H1 (cell line): ENCODE data around the gene CCDC91. TPM values are rescaled to one million over a fixed set of nuclear protein-coding genes. Genes with fewer than 3 reads are reported as not detected.

Source experiments
- CTCF ChIA-PET: fragments of 300-600 bp; sonication (Branson Sonifier 250); formaldehyde crosslinking; loops from one replicate; lab custom pipeline; 2021; ENCODE audit not compliant: partially characterized antibody; lab: Charles Lee
- POLR2A ChIA-PET: fragments of 300-600 bp; sonication (Branson Sonifier 250); formaldehyde crosslinking; loops from one replicate; lab custom pipeline; 2021; ENCODE audit warnings: inconsistent platforms; ENCODE audit not compliant: partially characterized antibody; lab: Charles Lee
- DNase-seq, 2 experiments: peaks; one replicate each; pipeline versions ENCODE4 v3.0.0 to v3.0.0-alpha.2; 2010 to 2022; ENCODE audit warnings: low spot score in 2 of 2, low read depth in 1 of 2, mixed read lengths in 1 of 2
- FAIRE-seq: peaks from 2 replicates; lab custom pipeline; 2011; peaks lifted over from hg19 to GRCh38; lab: Jason Lieb, UNC
- H2AFZ ChIP-seq: 2 replicates; pipeline ENCODE4 v1.8.1; 2012; ENCODE audit warnings: low read length, inconsistent platforms
- H2AK5ac ChIP-seq: 2 replicates; pipeline ENCODE4 v1.6.1; 2013; ENCODE audit warnings: low read depth, low read length
- H2BK120ac ChIP-seq: replicated peaks from 2 replicates; pipeline ENCODE3; 2013; ENCODE audit warnings: low read depth, low read length, inconsistent platforms
- H2BK12ac ChIP-seq: 2 replicates; pipeline ENCODE4 v1.6.1; 2013; ENCODE audit warnings: low read depth, low read length
- H2BK15ac ChIP-seq: 2 replicates; pipeline ENCODE4 v1.6.1; 2013; ENCODE audit warnings: low read length
- H2BK20ac ChIP-seq: 2 replicates; pipeline ENCODE4 v1.6.1; 2013; ENCODE audit warnings: low read length
- H2BK5ac ChIP-seq: 2 replicates; pipeline ENCODE4 v1.6.1; 2013; ENCODE audit warnings: low read depth, low read length
- H3K14ac ChIP-seq: 2 replicates; pipeline ENCODE4 v1.6.1; 2013; ENCODE audit warnings: inconsistent platforms; ENCODE audit not compliant: insufficient read length
- H3K18ac ChIP-seq: 2 replicates; pipeline ENCODE4 v1.6.1; 2013; ENCODE audit warnings: low read length; ENCODE audit errors: extremely low read depth
- H3K23ac ChIP-seq: 2 replicates; pipeline ENCODE4 v1.6.1; 2013; ENCODE audit warnings: inconsistent platforms; ENCODE audit not compliant: insufficient read length
- H3K23me2 ChIP-seq: 2 replicates; pipeline ENCODE4 v1.6.1; 2013; ENCODE audit warnings: low read depth, low read length
- H3K27ac ChIP-seq: 2 replicates; pipeline ENCODE4 v1.6.1; 2011; ENCODE audit warnings: low read depth, low read length, inconsistent platforms
- H3K27me3 ChIP-seq, 4 experiments: replicated peaks in 1 of 4; 1 replicate in 1 of 4; 2 replicates in 3 of 4; pipeline versions ENCODE4 v1.6.1 to v1.8.1; 2011 to 2013; ENCODE audit warnings: low read length in 3 of 4, mild to moderate bottlenecking in 3 of 4, inconsistent platforms in 2 of 4, mixed read lengths in 2 of 4, moderate library complexity in 1 of 4; ENCODE audit not compliant: control insufficient read depth in 3 of 4, insufficient read depth in 3 of 4; ENCODE audit errors: extremely low read depth in 1 of 4
- H3K36me3 ChIP-seq, 4 experiments: 2 replicates each; pipeline versions ENCODE4 v1.6.1 to v1.8.1; 2011 to 2013; ENCODE audit warnings: mild to moderate bottlenecking in 4 of 4, low read length in 3 of 4, moderate library complexity in 2 of 4, control low read depth in 1 of 4, inconsistent platforms in 1 of 4; ENCODE audit not compliant: insufficient read depth in 4 of 4, control insufficient read depth in 2 of 4
- H3K4ac ChIP-seq: replicated peaks from 2 replicates; pipeline ENCODE3; 2013; ENCODE audit warnings: low read length, low read depth, mixed read lengths, inconsistent platforms; ENCODE audit not compliant: insufficient read length
- H3K4me1 ChIP-seq, 4 experiments: replicated peaks in 1 of 4; 1 replicate in 1 of 4; 2 replicates in 3 of 4; pipeline versions ENCODE4 v1.6.1 to v1.8.1; 2011 to 2013; ENCODE audit warnings: low read length in 3 of 4, inconsistent platforms in 2 of 4, mixed read lengths in 1 of 4; ENCODE audit not compliant: insufficient read depth in 4 of 4, control insufficient read depth in 3 of 4
- H3K4me2 ChIP-seq, 2 experiments: 2 replicates each; pipeline versions ENCODE4 v1.6.1 to v1.8.1; 2011 to 2013; ENCODE audit warnings: low read depth in 2 of 2, low read length in 2 of 2, control low read depth in 1 of 2, inconsistent platforms in 1 of 2, mild to moderate bottlenecking in 1 of 2; ENCODE audit not compliant: insufficient read depth in 1 of 2
- H3K4me3 ChIP-seq, 4 experiments: fragments of 200-600, 300-600 bp in 1 of 4; sonication (generic), shearing (Covaris generic), sonication (Bioruptor Twin) in 1 of 4; 2 replicates each; pipeline versions ENCODE4 v1.5.1 to v1.8.1; 2011 to 2016; ENCODE audit warnings: low read length in 4 of 4, low read depth in 3 of 4, control low read depth in 2 of 4, inconsistent platforms in 2 of 4, mild to moderate bottlenecking in 2 of 4, mixed read lengths in 1 of 4, moderate library complexity in 1 of 4; ENCODE audit not compliant: insufficient read depth in 2 of 4; ENCODE audit errors: extremely low read depth in 1 of 4
- H3K56ac ChIP-seq: replicated peaks from 2 replicates; pipeline ENCODE3; 2013; ENCODE audit warnings: low read depth, mild to moderate bottlenecking, mixed read lengths, low read length, inconsistent platforms; ENCODE audit not compliant: insufficient read length
- H3K79me1 ChIP-seq: 2 replicates; pipeline ENCODE4 v1.6.1; 2013; ENCODE audit warnings: low read depth, low read length, control low read depth
- H3K79me2 ChIP-seq, 2 experiments: 2 replicates each; pipeline versions ENCODE4 v1.6.1 to v1.8.1; 2012 to 2013; ENCODE audit warnings: low read length in 2 of 2, mild to moderate bottlenecking in 2 of 2, inconsistent platforms in 1 of 2; ENCODE audit not compliant: insufficient read depth in 2 of 2, control insufficient read depth in 1 of 2
- H3K9ac ChIP-seq, 4 experiments: replicated peaks in 1 of 4; 1 replicate in 1 of 4; 2 replicates in 3 of 4; pipeline versions ENCODE4 v1.6.1 to v1.8.1; 2011 to 2013; ENCODE audit warnings: low read depth in 3 of 4, low read length in 3 of 4, control low read depth in 2 of 4, mild to moderate bottlenecking in 2 of 4, moderate library complexity in 2 of 4, inconsistent platforms in 1 of 4; ENCODE audit errors: extremely low read depth in 1 of 4
- H3K9me3 ChIP-seq, 2 experiments: 2 replicates each; pipeline versions ENCODE4 v1.6.1 to v1.8.1; 2012 to 2013; ENCODE audit warnings: mild to moderate bottlenecking in 2 of 2, moderate library complexity in 2 of 2, control low read depth in 1 of 2, inconsistent platforms in 1 of 2, low read depth in 1 of 2, low read length in 1 of 2, mixed read lengths in 1 of 2; ENCODE audit not compliant: insufficient read depth in 2 of 2
- H4K20me1 ChIP-seq, 2 experiments: replicated peaks in 1 of 2; 2 replicates each; pipeline versions ENCODE3 to v1.8.1; 2011 to 2013; ENCODE audit warnings: inconsistent platforms in 2 of 2, low read length in 2 of 2, mild to moderate bottlenecking in 1 of 2; ENCODE audit not compliant: insufficient read depth in 2 of 2, control insufficient read depth in 1 of 2
- H4K5ac ChIP-seq: 2 replicates; pipeline ENCODE4 v1.6.1; 2013; ENCODE audit warnings: low read length, low read depth, mixed read lengths, inconsistent platforms; ENCODE audit not compliant: insufficient read length
- H4K8ac ChIP-seq: 2 replicates; pipeline ENCODE4 v1.8.0; 2013; ENCODE audit warnings: mild to moderate bottlenecking, moderate library complexity, low read length, inconsistent platforms; ENCODE audit not compliant: insufficient read depth; ENCODE audit errors: extremely low read depth
- H4K91ac ChIP-seq: replicated peaks from 2 replicates; pipeline ENCODE3; 2013; ENCODE audit warnings: low read length, mixed read lengths, inconsistent platforms; ENCODE audit not compliant: insufficient read length
- BRCA1 ChIP-seq: IDR thresholded peaks from 2 replicates; pipeline ENCODE4 v1.6.1; 2012; ENCODE audit warnings: low read depth, low read length, improper control_type of control experiment
- HDAC6 ChIP-seq: IDR thresholded peaks from one replicate; pipeline ENCODE4 v1.7.1; 2012; ENCODE audit warnings: low read depth, mild to moderate bottlenecking, inconsistent platforms, low read length, moderate library complexity
- NANOG ChIP-seq: IDR thresholded peaks from 2 replicates; pipeline ENCODE4 v1.6.1; 2011; ENCODE audit warnings: low read length, low read depth, mild to moderate bottlenecking, inconsistent platforms; ENCODE audit not compliant: insufficient read depth, poor library complexity, severe bottlenecking
- NRF1 ChIP-seq: IDR thresholded peaks from 2 replicates; pipeline ENCODE4 v1.6.1; 2011; ENCODE audit warnings: mild to moderate bottlenecking, low read depth, low read length, improper control_type of control experiment
- RFX5 ChIP-seq: IDR thresholded peaks from 2 replicates; pipeline ENCODE4 v1.6.1; 2011; ENCODE audit warnings: low read depth, low read length, improper control_type of control experiment, borderline replicate concordance
- SP4 ChIP-seq: IDR thresholded peaks from 2 replicates; pipeline ENCODE4 v1.6.1; 2012; ENCODE audit warnings: low read length, inconsistent platforms
- TAF7 ChIP-seq: optimal IDR thresholded peaks from 2 replicates; pipeline ENCODE3; 2011; ENCODE audit warnings: low read depth, mild to moderate bottlenecking, inconsistent platforms, low read length, moderate library complexity, borderline replicate concordance
- TCF12 ChIP-seq: IDR thresholded peaks from 2 replicates; pipeline ENCODE4 v1.6.1; 2011; ENCODE audit warnings: low read depth, mild to moderate bottlenecking, low read length
- TEAD4 ChIP-seq: IDR thresholded peaks from 2 replicates; pipeline ENCODE4 v1.6.1; 2012; ENCODE audit warnings: low read depth, low read length, inconsistent platforms, mixed read lengths
- WGBS, 2 experiments: shearing (Covaris generic) in 1 of 2; methylation state at CpG; one replicate each; pipeline versions ENCODE4 v1.1.6 to v1.1.7; 2013 to 2015; ENCODE audit warnings: low lambda C conversion rate in 2 of 2, mixed read lengths in 2 of 2, inconsistent platforms in 1 of 2, low coverage in 1 of 2, missing lambda C conversion rate in 1 of 2; ENCODE audit not compliant: insufficient replicate concordance in 2 of 2, insufficient coverage in 1 of 2, insufficient read length in 1 of 2; ENCODE audit errors: extremely low coverage in 1 of 2, missing lambda C conversion rate in 1 of 2; 5-methylcytosine and 5-hydroxymethylcytosine counted together
- polyA plus RNA-seq, 7 experiments: library from polyadenylated mRNA; depleted of rRNA in 3 of 7; stranded (reverse) in 5 of 7; unstranded in 2 of 7; fragments of >200 nt in 5 of 7; fragments of 200-250 nt in 2 of 7; gene quantifications; 1 replicate in 5 of 7; 2 replicates in 1 of 7; 4 replicates in 1 of 7; pipeline versions ENCODE4 v1.2.1 to v1.2.3, GENCODE V29; 2011 to 2013; ENCODE audit warnings: missing spikeins in 2 of 7, mixed read lengths in 2 of 7
- total RNA-seq: library from RNA; stranded (reverse); fragmentation: NEBNext Ultra II Directional; extraction: Animal tissue kit (Norgen Biotek cat#: 25700); gene quantifications from 2 replicates; pipeline ENCODE4 v1.2.1, GENCODE V29; 2021
- TF ChIP-seq, protein P1 (sequence below): IDR thresholded peaks from 2 replicates; pipeline ENCODE4 v1.6.1; 2012; ENCODE audit warnings: inconsistent platforms
- TF ChIP-seq, protein P2 (sequence below): IDR thresholded peaks from 2 replicates; pipeline ENCODE4 v1.6.1; 2011; ENCODE audit warnings: low read depth, mild to moderate bottlenecking, low read length; ENCODE audit not compliant: insufficient read depth
- TF ChIP-seq, protein P3 (sequence below): IDR thresholded peaks from 2 replicates; pipeline ENCODE4 v1.6.1; 2011; ENCODE audit warnings: low read length, improper control_type of control experiment

The CCDC91 gene
- total and polyA plus RNA-seq, 2 of the 8 experiments (the other 6 are each of a cell fraction or from before 2014, with no cell fraction given): 8.6 to 23.1 TPM

DNA sequence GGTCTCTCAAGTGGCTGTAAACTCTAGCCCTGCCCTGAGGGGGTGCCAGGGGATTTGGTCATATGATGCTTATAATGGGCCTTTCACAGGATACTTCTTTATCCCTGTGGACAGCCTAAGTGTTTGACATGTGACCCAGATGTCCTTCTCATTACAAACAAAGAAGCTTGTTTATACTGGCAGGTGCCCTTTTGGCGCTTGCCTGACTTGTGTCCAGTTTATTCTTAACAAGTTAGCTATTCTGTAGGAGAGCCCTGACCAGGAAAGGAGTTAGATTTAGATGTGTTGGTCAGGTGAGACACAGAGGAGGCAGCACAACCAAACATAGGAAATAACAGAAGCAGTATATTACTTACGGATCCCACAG, 51.9 kb downstream of the CCDC91 start:
- no peak overlapping the region for H2BK120ac ChIP-seq
- H3K56ac ChIP-seq: no peak overlapping the region
- no peak overlapping the region for H2BK5ac ChIP-seq
- no peak for FAIRE-seq
- H2AK5ac ChIP-seq: no peak overlapping the region
- H4K20me1 ChIP-seq: no peaks in the 10 kb centered on the region
- H3K27me3 ChIP-seq: no peaks in the 10 kb centered on the region
- H3K14ac ChIP-seq: no peak overlapping the region
- H4K8ac ChIP-seq: no peak overlapping the region
- H2BK15ac ChIP-seq: no peak overlapping the region
- H3K18ac ChIP-seq: no peak overlapping the region; the same call in 1 of the 2 replicates
- H3K9ac ChIP-seq: no peak overlapping the region
- DNase-seq: no peak
- peaks cover 0 to 20% of the 10 kb centered on the region in 2 experiments; a peak in 1 of 4 replicates for H3K79me2 ChIP-seq
- H3K23me2 ChIP-seq: no peaks in the 10 kb centered on the region
- H3K23ac ChIP-seq: no peak overlapping the region
- H3K27ac ChIP-seq: no peak overlapping the region
- no peak overlapping the region for H3K4me3 ChIP-seq
- no peaks in the 10 kb centered on the region for H3K9me3 ChIP-seq
- no peak overlapping the region for H2BK20ac ChIP-seq
- H2BK12ac ChIP-seq: no peak overlapping the region
- 96% methylated on average over 2 of the region's 2 CpGs; no CpG with 5 or more reads in 1 of the 2 experiments for WGBS, 2 experiments
- H3K4me1 ChIP-seq: no peaks in the 10 kb centered on the region
- no peaks in the 10 kb centered on the region for H3K36me3 ChIP-seq
- no peak overlapping the region for H4K91ac ChIP-seq
- H4K5ac ChIP-seq: no peak overlapping the region
- ChIA-PET CTCF (interaction anchor here (0.6 kb wide), 1 partner anchor 1053 kb away, joined by 3 read pairs; no protein-coding TSS in a partner anchor), POLR2A (interaction anchor here (0.9 kb wide), 1 partner anchor 14 kb away, joined by 3 read pairs; no protein-coding TSS in a partner anchor)
- H3K79me1 ChIP-seq: no peaks in the 10 kb centered on the region; the same call in 1 of the 2 replicates
- H3K4ac ChIP-seq: no peak overlapping the region
- no peak overlapping the region for H3K4me2 ChIP-seq
- no peak overlapping the region for H2AFZ ChIP-seq
- TF ChIP-seq SP4: no peak
- TF ChIP-seq, protein P1, sequence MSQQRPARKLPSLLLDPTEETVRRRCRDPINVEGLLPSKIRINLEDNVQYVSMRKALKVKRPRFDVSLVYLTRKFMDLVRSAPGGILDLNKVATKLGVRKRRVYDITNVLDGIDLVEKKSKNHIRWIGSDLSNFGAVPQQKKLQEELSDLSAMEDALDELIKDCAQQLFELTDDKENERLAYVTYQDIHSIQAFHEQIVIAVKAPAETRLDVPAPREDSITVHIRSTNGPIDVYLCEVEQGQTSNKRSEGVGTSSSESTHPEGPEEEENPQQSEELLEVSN: no peak
- TF ChIP-seq, protein P2, sequence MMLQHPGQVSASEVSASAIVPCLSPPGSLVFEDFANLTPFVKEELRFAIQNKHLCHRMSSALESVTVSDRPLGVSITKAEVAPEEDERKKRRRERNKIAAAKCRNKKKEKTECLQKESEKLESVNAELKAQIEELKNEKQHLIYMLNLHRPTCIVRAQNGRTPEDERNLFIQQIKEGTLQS: no peak
- no peak for TF ChIP-seq TEAD4
- TF ChIP-seq, protein P3, sequence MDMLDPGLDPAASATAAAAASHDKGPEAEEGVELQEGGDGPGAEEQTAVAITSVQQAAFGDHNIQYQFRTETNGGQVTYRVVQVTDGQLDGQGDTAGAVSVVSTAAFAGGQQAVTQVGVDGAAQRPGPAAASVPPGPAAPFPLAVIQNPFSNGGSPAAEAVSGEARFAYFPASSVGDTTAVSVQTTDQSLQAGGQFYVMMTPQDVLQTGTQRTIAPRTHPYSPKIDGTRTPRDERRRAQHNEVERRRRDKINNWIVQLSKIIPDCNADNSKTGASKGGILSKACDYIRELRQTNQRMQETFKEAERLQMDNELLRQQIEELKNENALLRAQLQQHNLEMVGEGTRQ: no peak
- no peak for TF ChIP-seq TCF12
- no peak for TF ChIP-seq NRF1
- TF ChIP-seq RFX5: no peak
- no peak for TF ChIP-seq BRCA1
- TF ChIP-seq NANOG: no peak
- no peak for TF ChIP-seq HDAC6
- TF ChIP-seq TAF7: no peak
